ENCODE measurements around the gene BTBD9. TPM values are rescaled to one million over a fixed set of nuclear protein-coding genes. Genes with fewer than 3 reads are reported as not detected.

Gene BTBD9
- total RNA-seq, 2 donors from 2014 or later = 16.3 to 22.9 TPM

GRCh38 chr6:38170666-38171355 is 468.9 kb downstream of the BTBD9 start:
- peak; percentile 29 for DNase-seq (ENCODE audit: low spot score)
- intact Hi-C loops (cut with DNase I) = no loop called here

DNA sequence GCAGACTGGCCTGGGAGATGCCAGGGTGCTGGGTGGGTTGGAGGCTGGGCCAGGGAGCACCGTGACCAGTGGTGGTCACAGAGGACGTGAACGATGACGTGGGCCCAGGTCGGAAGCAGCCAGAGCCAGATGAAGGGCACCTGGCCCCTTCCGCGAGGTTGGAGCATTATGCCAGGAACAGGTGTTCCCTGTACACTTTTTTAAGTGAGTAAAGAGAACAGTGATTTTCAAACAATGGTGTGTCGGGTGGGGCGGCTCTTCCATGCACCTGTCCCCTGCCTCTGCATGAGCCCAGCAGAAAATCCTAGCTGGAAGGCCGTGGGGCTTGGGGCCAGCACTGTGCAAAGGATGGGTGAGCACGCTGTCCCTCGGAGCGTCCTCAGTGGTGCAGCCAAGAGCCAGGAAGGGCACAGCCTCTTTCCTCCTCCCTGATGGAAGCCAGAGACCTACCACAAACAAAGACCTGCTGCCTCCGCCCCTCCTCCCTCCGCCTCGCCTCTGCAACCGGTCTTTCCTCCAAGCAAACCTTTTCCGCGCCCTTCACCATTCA is 469.7 kb downstream of the BTBD9 start:
- peak; percentile 64 for DNase-seq (ENCODE audit: low spot score)
- intact Hi-C loops (cut with DNase I) = no loop called here

DNA sequence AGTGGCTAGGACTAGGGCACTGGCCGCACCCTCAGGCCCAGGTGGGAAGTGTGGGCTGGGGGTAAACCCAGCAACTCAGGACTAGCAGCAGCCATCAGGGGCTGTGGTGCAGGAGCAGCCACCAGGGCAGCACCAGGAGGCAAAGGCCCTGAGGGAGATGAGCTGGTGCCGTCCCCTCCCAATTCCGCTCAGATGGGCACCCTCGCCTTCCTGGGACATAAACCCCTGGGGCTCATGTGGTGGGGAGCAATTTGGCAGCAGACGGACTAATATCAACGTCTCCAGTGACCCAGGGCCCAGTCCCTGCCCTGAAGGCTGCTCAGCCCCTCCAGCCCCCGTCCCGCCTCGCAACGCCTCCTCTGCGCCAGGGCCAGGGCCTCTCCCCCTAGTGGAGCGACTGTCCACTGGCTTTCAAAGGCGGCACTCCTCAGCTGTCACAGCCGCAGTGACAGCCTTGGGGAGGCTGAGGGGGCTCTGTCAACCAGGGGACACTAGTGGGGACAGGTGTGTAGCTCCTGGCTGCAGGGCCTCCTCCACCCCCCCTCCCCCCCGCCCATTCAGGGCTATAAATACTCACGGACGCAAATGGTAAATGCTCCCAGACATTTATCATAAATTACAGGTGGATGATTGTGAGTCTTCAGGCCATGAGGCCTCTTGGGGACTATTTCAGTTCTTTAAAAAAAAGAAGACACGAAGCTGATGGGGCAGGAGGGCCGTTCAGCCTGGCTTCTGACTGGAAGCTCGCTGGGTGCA is 470.3 kb downstream of the BTBD9 start:
- peak; percentile 81 for DNase-seq (ENCODE audit: low spot score)
- intact Hi-C loops (cut with DNase I) = no loop called here

- DNase-seq (ENCODE audit: low spot score) = no peak
- intact Hi-C loops (cut with DNase I) = no loop called here
These were observed 471.0 kb downstream of the BTBD9 start for GRCh38 chr6:38168699-38169098.

DNA sequence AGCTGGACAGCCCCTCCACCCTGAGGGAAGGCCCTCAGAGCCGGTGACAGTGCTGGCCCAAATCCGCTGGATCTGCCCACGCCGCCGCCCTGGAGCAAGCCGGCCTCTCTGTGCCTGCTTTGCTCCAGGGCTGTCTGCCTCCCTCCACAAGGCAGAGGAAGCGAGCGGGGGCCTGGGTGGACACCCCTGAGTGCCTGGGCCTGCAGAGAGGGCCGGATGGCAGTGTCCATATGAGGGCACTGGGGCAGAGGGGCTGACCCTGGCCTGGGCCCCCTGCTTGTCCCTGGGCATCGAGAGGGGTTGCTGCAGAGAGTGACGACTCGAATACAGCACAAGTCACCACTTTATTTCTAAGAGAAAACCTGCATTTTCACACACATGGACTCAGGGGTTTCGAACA is 471.6 kb downstream of the BTBD9 start:
- DNase-seq (ENCODE audit: low spot score) = no peak
- intact Hi-C loops (cut with DNase I) = no loop called here

- intact Hi-C loops (cut with DNase I) = no loop called here
- peak; percentile 71 for DNase-seq (ENCODE audit: low spot score)
These were observed 472.1 kb downstream of the BTBD9 start for GRCh38 chr6:38167598-38167997.

- intact Hi-C loops (cut with DNase I) = no loop called here
- peak; percentile 61 for DNase-seq (ENCODE audit: low spot score)
These were observed 473.1 kb downstream of the BTBD9 start for GRCh38 chr6:38166411-38167240.

DNA sequence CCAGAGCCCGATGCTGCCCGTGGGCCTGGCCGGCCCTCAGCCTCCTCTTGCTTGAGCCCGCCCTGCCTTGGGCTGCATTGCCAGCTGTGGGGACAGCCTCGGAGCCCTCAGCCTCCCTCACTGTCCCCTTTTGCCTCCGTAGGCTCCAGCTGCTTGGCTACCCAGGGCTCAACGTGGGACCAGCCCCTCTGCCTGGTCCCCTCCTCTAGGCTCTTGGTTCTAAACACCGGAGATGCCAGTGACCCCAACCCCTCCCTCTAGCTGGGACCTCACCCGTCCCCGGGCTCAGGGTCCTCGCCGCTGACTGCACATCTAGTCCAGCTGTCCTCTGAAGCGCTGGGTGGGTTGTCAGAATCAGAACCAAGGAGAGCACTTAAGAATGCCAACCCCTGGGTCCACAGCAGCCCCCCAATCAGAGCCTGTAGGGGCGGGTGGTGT is 475.0 kb downstream of the BTBD9 start:
- peak; percentile 79 for DNase-seq (ENCODE audit: low spot score)
- intact Hi-C loops (cut with DNase I) = no loop called here

- intact Hi-C loops (cut with DNase I) = no loop called here
- no peak for DNase-seq (ENCODE audit: low spot score)
These were observed 475.6 kb downstream of the BTBD9 start for GRCh38 chr6:38164131-38164481.

DNA sequence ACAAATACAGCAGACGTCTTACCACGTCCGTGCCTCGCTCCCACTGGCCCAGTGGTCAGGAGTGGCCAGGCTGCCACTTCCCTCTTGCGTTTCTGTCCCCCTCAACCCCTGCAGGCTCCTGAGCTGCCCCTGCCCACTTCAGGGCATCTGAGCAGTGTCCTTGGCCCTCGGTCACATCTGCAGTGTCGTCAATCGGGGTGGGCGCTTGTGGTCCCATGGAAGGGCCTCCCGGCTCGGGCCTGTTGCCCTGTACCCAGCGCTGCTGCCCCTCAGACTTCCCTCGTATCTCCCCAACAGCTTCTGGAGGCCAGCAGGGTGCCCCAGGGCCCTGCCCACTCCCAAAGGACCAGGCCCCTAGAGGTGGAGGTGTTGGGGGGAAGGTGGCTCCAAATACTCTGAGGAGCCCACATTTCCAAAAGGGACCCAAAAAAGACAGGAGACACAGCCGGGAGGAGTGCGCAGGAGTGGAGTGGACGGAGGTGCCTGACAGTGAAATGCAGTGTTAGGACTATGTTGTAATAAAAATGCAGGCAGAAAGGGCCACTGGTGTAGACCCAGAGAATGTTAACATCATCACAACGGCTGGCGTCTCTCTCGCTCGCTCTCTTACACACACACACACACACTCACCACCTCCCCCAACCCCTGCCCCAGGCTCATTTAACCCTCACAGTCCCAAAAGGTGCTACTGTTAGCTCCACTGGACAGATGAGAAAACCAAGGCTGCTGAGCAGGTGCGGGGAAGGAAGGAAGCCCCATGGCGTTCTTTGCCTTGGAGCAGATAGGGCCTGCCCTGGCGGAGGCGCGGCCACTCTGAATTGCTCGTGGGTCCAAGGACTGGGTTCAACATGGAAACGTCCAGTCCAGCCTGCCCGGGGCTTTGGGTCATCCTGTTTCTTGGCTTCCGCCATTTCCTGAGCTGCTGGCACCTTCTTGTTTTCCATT is 476.3 kb downstream of the BTBD9 start:
- intact Hi-C loops (cut with DNase I) = no loop called here
- DNase-seq (ENCODE audit: low spot score) = peak; percentile 75

- DNase-seq (ENCODE audit: low spot score) = peak; percentile 61
- intact Hi-C loops (cut with DNase I) = no loop called here
These were observed 477.1 kb downstream of the BTBD9 start for GRCh38 chr6:38162493-38163185.

- no peak for DNase-seq (ENCODE audit: low spot score)
- intact Hi-C loops (cut with DNase I) = no loop called here
These were observed 477.8 kb downstream of the BTBD9 start for GRCh38 chr6:38161754-38162492.

DNA sequence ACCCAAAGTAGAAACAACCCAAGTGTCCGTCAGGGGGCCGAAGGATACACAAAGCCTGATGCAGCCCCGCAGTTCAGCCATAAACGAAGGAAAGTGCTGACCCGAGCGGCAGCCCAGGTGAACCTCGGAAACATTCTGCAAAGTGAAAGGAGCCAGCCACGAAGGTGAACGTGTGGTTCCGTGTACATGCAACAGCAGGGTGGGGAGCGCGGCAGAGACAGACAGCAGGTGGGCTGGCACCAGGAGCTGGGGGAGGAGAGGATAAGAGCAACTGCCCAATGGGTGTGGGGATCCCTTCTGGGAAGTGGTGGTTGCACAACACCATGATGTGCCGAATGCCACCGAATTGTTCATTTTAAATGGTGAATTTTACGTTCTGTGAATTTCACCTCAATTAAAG is 478.4 kb downstream of the BTBD9 start:
- intact Hi-C loops (cut with DNase I) = no loop called here
- no peak for DNase-seq (ENCODE audit: low spot score)

DNA sequence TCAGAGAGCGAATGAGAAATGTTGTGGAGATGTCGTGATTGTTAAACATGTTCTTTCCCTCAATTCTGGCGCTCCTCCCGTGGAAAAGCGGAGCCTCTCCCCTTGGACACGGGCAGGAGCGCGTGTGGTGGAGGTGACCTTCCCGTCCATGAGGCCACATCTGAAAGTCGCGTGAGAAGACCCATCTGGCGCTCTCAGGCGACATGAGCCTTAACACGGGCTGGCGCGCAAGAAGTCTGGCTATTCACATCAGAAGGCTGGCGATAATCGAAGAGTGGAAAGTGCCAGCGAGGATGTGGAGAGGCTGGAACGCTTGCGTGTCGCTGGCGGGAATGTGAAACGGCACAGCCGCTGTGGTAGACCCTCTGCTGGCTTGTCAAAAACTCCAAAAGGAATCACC is 478.9 kb downstream of the BTBD9 start:
- intact Hi-C loops (cut with DNase I) = no loop called here
- no peak for DNase-seq (ENCODE audit: low spot score)

DNA sequence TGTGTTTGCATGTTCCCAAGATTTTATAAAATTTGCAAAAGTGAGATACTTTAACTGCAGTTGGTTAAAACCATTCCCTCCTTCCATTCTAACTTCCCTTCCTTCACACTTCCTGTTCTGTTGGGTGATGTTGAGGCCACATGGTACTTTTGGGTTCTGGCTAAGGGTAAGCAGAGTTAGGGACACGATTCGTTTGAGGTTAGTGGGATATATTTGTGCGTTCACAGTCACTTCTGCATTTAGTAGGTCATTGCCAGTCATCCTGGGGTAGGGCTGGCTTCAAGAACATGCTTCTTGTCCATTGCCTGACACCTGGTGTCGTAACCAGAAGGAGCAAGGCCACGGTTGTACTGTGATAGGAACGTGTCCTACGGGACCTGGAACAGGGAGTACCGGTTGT is 480.1 kb downstream of the BTBD9 start:
- intact Hi-C loops (cut with DNase I) = no loop called here
- DNase-seq (ENCODE audit: low spot score) = no peak

DNA sequence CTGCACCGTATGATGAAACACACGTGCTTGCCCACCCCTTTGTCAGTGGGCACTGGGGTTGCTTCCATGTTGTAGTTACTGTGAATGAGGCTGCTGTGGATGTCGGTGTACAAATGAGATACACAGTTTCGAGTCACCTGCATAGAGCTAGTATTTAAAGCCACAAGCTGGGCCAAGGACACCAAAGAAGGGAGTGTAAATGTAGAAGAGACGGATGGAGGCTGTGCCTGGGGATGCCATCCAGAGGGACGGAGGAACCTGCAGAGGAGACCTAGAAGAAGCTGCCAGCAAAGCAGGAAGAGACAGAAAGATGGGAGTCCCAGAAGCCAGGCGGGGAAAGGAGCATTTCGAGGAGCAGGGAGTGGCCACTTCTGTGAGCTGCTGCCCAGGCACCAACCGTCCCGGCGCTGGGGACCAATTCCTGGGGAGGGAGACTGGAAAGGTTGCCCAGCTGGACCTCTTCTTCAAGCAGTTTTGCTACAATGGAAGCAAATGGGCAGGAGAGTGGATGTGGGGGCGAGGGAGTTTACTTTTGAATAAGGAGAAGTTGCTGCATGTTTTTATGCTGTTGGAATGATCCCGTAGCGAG is 480.9 kb downstream of the BTBD9 start:
- intact Hi-C loops (cut with DNase I) = no loop called here

DNA sequence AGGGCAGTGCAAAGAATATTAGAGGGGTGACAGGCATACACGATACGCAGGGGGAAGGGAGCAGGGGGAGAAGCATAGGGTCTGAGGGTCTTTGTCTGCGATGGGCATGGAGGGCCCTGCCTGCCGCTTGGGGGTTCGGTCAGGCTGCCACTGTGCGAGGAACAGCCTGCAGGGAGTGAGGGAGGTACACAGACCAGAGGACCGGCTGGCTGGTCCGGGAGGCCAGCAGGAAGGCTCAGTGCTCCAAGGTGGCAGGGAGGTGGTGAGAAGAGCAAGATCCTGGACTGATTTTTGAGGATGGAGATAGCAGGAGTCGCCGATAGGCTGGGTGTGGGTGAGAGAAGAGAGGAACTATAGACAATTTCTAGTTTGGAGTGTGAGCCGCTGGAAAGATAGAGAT is 481.8 kb downstream of the BTBD9 start:
- intact Hi-C loops (cut with DNase I) = no loop called here
- DNase-seq (ENCODE audit: low spot score) = no peak

More for the DNA sequence above, 480.9 kb downstream of the BTBD9 start:
- DNase-seq (ENCODE audit: low spot score) = no peak

Measured in posterior vena cava (tissue), 2 donors.